Measurements from ENCODE around the gene PIM2.

Gene PIM2

GRCh38 chrX:48940404-48940955, 21.7 kb upstream of the PIM2 start:
- no peak overlapping the region for H3K27ac ChIP-seq
- TF ChIP-seq CTCF (conservative IDR thresholded peaks at IDR 0.05): no peak

GRCh38 chrX:48939524-48940228, 20.9 kb upstream of the PIM2 start:
- H3K27ac ChIP-seq: no peak overlapping the region
- TF ChIP-seq CTCF (conservative IDR thresholded peaks at IDR 0.05): no peak

DNA sequence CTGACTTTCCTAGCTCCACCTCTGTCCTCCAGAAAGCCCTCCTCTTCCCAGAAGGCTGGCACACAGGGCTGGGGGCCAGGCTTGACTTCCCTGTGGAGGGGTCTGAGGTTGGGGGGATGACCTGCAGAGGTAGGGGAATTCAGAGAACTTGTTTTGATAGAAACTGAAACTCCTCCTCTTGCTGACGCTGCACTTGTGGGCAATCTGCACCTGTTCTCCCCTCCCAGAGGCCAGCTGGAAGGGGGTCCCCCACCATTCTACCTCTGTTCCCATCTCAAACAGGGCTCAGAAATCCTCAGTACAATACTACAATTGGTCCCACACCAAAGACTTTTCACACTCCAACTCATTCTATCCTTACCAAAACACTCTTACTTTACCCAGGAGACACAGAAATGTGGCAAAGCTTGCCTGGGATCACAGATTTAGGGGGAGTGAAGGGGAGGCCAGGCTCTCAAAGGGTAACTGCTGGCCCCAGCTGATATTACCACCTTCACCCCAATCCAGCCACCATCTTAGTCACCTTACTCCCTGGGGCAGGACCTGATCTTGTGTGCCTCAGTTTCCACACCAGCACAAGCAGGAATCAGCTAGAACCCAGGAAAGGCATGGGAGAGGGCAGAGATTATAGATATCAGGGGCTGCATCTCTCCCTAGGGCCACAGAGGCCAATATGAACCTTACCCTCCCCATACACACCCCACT, 20.0 kb upstream of the PIM2 start:
- H3K27ac ChIP-seq: no peak overlapping the region
- no peak for TF ChIP-seq CTCF (conservative IDR thresholded peaks at IDR 0.05)

GRCh38 chrX:48937054-48937907, 18.5 kb upstream of the PIM2 start:
- TF ChIP-seq CTCF (conservative IDR thresholded peaks at IDR 0.05): no peak
- H3K27ac ChIP-seq: no peak overlapping the region

GRCh38 chrX:48936429-48937053, 17.7 kb upstream of the PIM2 start:
- no peak for TF ChIP-seq CTCF (conservative IDR thresholded peaks at IDR 0.05)
- no peak overlapping the region for H3K27ac ChIP-seq

- TF ChIP-seq CTCF (conservative IDR thresholded peaks at IDR 0.05): no peak
- H3K27ac ChIP-seq: no peak overlapping the region
These were observed 16.5 kb upstream of the PIM2 start for GRCh38 chrX:48935301-48935670.
